Hippocampal formation (tissue), 2 donors: ENCODE measurements around the gene ATM.
"Not testable (repeated sequence)": the region's sequence is repeated elsewhere in the genome, so short reads cannot be mapped to it uniquely, and the experiment has no call there.

Source experiments
- DNase-seq, 2 donors: peaks; one replicate each; lab custom pipeline; 2025; lab: John Stamatoyannopoulos, UW

ATM gene

GRCh38 chr11:108221911-108222573 is 825 bp upstream of the ATM start:
- DNase-seq, result no peak

GRCh38 chr11:108223348-108224149 is 682 bp downstream of the ATM start:
- no peak for DNase-seq

DNA sequence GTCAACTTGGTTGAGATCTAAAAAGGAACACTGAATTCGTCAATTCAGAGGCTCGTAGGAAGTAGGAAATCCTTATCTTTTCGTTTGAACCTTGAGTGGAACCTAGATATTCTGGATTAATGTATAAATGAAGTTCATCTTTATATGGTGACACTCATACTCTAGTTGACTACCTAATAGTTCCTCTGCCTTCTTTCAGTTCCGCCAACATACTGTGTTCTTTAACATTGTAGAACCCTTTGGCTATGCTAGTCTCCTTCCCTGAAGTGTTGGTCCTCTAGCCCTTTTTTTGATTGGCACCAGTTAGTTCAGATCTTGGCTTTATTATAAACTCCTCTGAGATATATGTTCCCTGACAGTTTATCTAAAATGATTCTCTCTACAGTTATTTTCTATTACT is 1.5 kb downstream of the ATM start:
- no peak for DNase-seq

GRCh38 chr11:108224911-108225786 is 2.3 kb downstream of the ATM start:
- DNase-seq, result no peak

- DNase-seq, result no peak
Measured at GRCh38 chr11:108226036-108226435, 3.2 kb downstream of the ATM start.

- no peak for DNase-seq
Measured at GRCh38 chr11:108228251-108228650, 5.4 kb downstream of the ATM start.

GRCh38 chr11:108233277-108233945 is 10.5 kb downstream of the ATM start:
- DNase-seq, result no peak

DNA sequence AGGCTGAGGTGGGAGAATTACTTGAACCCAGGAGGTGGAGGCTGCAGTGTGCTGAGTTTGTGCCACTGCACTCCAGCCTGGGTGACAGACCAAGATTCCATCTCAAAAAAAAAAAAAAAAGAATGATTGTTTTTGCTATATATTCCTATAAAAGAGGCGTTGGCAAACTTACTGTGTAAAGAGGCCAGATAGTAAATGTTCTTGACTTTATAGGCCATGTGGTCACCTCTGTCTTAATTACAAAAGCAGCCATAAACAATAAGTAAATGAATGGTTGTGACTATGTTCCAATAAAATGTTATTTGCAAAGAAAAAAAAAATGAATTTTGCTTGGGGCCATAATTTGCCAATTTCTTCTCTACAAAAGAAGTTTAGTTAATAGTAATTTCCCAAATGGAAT is 12.3 kb downstream of the ATM start:
- DNase-seq, result no peak

DNA sequence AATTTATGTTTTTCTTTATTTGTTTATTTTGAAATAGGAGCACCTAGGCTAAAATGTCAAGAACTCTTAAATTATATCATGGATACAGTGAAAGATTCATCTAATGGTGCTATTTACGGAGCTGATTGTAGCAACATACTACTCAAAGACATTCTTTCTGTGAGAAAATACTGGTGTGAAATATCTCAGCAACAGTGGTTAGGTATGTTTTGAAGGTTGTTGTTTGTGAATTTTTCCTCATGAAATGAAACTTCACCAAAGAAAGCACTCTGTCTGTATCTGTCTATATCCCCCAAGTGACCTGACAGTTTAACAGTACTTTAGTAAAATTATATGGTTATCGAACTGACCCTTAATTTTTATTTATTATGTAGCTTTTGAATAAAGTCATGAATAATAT is 12.8 kb downstream of the ATM start:
- DNase-seq, result no peak

GRCh38 chr11:108237058-108237481 is 14.2 kb downstream of the ATM start:
- no peak for DNase-seq

DNA sequence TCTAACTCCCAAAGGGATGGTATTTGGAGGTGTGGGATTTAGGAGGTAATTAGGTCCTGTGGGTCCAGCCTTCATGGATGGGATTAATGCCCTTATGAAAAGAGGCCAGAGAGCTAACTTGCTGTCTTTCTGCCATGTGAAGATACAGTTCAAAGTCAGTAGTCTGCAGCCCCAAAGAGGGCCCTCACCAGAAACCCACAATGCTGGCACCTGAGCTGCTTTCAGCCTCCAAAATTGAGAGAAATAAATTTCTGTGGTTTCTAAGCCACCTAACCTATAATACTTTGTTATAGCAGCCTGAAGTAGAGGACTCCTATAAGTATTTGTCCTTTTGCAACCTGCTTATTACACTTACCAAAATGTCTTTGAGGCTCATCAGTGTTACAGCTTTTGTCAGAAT is 16.2 kb downstream of the ATM start:
- no peak for DNase-seq

DNA sequence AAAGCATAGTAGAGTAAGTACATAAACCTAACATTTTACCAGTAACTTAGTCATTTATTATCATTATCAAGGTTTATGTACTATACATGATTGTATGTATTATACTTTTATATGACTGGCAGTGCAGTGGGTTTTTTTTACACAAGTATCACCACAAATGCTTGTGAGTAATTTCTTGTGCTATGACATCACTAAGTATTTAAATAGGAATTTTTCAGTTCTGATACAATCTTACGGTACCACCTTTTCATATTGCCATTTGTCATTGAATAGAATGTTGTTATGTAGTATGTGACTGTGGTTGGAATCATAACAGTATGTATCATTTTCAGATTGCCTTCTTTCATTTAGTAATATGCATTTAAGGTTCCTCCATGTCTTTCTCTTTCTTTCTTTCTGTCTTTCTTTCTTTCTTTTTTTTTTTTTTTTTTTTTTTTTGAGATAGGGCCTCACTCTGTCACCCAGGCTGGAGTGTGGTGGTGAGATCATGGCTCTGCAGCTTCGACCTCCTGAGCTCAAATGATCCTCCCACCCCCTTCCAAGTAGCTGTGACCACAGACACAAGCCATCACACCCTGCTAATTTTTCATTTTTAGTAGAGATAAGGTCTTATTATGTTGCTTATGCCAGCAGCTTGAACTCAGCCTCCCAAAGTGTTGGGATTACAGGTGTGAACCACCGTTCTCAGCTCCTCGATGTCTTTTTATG is 18.6 kb downstream of the ATM start:
- DNase-seq, result no peak

GRCh38 chr11:108242422-108242821 is 19.6 kb downstream of the ATM start:
- DNase-seq, result no peak

DNA sequence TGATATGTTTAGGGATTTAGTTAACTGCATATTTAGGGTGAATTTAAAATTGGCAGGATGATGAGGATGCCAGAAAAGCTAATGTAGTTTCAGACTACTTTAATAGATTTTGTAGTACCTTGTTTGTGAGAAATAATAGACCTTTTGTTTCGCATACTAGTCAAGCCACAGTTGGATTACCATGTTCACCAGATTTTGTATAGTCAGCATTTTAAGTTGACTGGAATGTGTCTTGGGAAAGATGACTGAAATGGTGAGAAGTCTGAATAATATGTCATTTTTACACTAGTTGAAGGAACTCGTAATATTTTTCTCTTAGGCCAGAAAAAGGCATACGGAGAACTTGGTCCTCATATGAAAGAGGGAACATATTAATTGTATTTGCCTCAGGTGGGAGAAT is 23.4 kb downstream of the ATM start:
- no peak for DNase-seq

DNA sequence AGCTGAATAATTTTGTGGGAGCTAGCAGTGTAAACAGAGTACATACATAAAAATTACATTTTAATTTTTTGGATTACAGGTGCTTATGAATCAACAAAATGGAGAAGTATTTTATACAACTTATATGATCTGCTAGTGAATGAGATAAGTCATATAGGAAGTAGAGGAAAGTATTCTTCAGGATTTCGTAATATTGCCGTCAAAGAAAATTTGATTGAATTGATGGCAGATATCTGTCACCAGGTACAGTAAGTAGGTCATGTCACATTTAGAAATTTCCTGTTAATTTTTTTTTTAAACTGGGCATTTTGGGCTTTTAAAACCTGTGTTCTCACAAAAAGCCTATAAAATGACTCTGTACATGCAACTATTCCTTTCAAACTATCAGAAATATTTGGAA is 24.0 kb downstream of the ATM start:
- no peak for DNase-seq

- no peak for DNase-seq
Measured at GRCh38 chr11:108253176-108253575, 30.3 kb downstream of the ATM start.

DNA sequence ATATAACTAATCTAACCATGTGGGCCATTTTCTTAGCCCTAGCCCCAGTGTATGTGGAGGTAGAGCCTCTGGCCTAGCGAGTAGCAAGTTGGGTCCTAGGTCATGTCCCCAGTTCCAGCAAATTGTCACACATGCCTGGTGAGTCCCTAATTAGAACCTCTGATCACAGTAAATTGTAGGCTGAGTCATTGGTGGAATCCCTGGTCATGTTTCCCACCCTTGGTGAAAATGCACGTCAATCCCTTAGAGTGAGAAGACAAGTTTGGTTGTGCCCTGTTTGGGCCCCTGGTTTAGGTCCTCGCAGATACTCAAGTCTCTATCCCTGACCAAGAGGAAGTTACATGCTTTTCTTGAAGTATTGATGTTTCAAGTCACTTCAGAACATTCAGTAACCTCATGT is 46.7 kb downstream of the ATM start:
- no peak for DNase-seq

GRCh38 chr11:108276985-108277616 is 54.2 kb downstream of the ATM start:
- DNase-seq, result not testable (repeated sequence)

DNA sequence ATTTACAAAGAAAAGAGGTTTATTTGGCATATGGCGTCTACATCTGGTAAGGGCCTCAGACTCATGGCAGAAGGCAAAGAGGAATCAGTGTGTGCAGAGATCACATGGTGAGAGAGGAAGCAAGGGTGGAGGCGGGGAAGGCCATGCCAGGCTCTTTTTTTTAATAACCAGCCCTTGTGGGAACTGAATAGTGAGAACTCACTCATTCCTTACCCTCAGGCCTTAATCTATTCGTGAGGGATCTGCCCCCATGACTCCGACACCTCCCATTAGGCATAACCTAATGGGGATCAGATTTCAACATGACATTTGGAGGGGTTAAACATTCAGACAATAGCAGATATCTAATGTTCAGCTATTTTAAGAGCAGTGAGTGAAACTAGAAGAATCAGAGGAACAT is 55.7 kb downstream of the ATM start:
- DNase-seq, result peak; percentile 3 to 8

- DNase-seq, result no peak
Measured at GRCh38 chr11:108278954-108279353, 56.1 kb downstream of the ATM start.

- DNase-seq, result no peak
Measured at GRCh38 chr11:108286370-108286769, 63.5 kb downstream of the ATM start.
